Brain pericyte (primary cell): ENCODE results near the gene FTO.
A peak's percentile ranks its signal among the peaks of the same experiment; 100 is the strongest.

Experiments
- DNase-seq: peaks from one replicate; pipeline ENCODE4 v3.0.0-alpha.2; 2012; ENCODE audit warnings: low read depth, low spot score

FTO gene

GRCh38 chr16:53781023-53781605, 77.2 kb downstream of the FTO start:
- no peak for DNase-seq

GRCh38 chr16:53782148-53782547, 78.2 kb downstream of the FTO start:
- no peak for DNase-seq

GRCh38 chr16:53784291-53784690, 80.3 kb downstream of the FTO start:
- DNase-seq: no peak

GRCh38 chr16:53785044-53785443, 81.1 kb downstream of the FTO start:
- no peak for DNase-seq

GRCh38 chr16:53785916-53786315, 82.0 kb downstream of the FTO start:
- no peak for DNase-seq

GRCh38 chr16:53787423-53787822, 83.5 kb downstream of the FTO start:
- DNase-seq: no peak

GRCh38 chr16:53789137-53789536, 85.2 kb downstream of the FTO start:
- DNase-seq: no peak

GRCh38 chr16:53792161-53792951, 88.4 kb downstream of the FTO start:
- no peak for DNase-seq

GRCh38 chr16:53803451-53803850, 99.5 kb downstream of the FTO start:
- DNase-seq: no peak

GRCh38 chr16:53803998-53804397, 100.0 kb downstream of the FTO start:
- DNase-seq: no peak

GRCh38 chr16:53804467-53804866, 100.5 kb downstream of the FTO start:
- no peak for DNase-seq

- no peak for DNase-seq
Measured at GRCh38 chr16:53805113-53805512, 101.2 kb downstream of the FTO start.

GRCh38 chr16:53805752-53806151, 101.8 kb downstream of the FTO start:
- DNase-seq: no peak

- DNase-seq: no peak
Measured at GRCh38 chr16:53809088-53809932, 105.4 kb downstream of the FTO start.

GRCh38 chr16:53812914-53813313, 109.0 kb downstream of the FTO start:
- no peak for DNase-seq

- DNase-seq: no peak
Measured at GRCh38 chr16:53814801-53815200, 110.8 kb downstream of the FTO start.

- no peak for DNase-seq
Measured at GRCh38 chr16:53816211-53816836, 112.4 kb downstream of the FTO start.

GRCh38 chr16:53817117-53817755, 113.3 kb downstream of the FTO start:
- DNase-seq: peak; percentile 36

- no peak for DNase-seq
Measured at GRCh38 chr16:53817812-53818550, 114.0 kb downstream of the FTO start.

- DNase-seq: no peak
Measured at GRCh38 chr16:53821487-53821886, 117.5 kb downstream of the FTO start.
